DMS53 treated with DMSO at 0.1 percent for 48 hours (cell line): Measurements from ENCODE around the gene POMT2.
"Not testable (repeated sequence)": the region's sequence is repeated elsewhere in the genome, so short reads cannot be mapped to it uniquely, and the experiment has no call there.

Experiments used
- DNase-seq: peaks from one replicate; lab custom pipeline; 2025; ENCODE audit not compliant: unreplicated experiment; lab: John Stamatoyannopoulos, UW

POMT2 gene

GRCh38 chr14:77325746-77326094, 5.0 kb upstream of the POMT2 start:
- DNase-seq, result no peak

DNA sequence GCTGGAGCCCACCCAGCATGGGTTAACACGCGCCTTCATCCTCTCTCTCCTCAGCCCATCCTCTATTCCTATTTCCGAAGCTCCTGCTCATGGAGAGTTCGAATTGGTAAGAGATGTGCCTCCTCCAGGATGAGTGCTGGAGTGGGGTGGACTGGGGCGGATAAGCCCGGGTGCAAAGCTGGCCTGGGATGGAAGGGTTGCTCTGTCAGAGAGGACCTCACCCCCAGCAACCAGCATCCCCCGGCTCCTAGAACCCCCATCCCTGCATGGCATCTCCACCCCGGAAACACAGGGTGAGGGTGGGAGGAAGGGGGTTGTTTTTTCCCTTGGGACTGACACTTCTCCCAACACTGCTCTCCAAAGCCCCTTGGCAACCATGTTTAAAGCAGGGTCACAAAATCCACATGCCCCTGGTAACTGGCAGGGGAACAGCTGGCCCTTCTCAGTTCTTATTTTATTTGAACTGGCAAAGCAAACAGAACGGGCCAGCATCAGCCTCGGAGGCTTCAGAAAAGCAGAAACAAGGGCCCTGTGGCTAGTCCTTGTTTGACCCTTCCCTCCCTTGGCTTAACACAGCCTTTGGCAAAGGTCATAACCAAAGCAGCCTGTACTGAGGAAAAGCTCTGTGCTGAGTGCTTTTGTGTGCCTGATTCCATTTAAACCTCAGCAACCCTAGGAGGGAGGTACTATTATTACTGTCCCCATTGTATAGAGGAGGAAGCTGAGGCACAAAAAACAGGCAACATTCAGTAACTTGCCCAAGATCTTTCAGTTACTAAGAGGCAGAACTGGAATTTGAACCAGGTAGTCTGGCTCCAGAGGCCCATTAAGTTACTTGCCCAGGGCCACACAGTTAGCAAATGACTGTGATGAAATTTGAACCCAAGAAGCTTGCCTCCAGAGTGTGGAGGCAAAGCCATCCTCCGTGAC, 4.4 kb upstream of the POMT2 start:
- DNase-seq, result no peak

GRCh38 chr14:77324289-77324688, 3.6 kb upstream of the POMT2 start:
- DNase-seq, result no peak

DNA sequence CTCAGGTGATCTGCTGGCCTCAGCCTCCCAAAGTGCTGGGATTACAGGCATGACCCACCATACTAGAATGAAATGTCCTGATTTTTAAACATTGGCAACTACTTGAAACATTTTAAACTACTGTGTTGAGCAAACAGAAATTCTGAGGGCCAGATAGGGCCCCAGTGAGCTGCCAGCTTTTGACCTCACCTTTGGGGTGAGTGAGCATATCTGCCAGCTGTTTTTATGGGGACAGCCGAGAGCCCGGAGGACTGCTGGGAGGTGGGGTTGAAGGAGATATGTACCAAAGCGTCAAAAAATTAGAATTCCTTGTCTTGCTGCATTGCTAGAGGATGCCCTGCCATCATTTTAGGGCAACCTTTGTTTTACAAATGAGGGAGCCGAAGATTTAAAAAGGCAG, 2.9 kb upstream of the POMT2 start:
- no peak for DNase-seq

DNA sequence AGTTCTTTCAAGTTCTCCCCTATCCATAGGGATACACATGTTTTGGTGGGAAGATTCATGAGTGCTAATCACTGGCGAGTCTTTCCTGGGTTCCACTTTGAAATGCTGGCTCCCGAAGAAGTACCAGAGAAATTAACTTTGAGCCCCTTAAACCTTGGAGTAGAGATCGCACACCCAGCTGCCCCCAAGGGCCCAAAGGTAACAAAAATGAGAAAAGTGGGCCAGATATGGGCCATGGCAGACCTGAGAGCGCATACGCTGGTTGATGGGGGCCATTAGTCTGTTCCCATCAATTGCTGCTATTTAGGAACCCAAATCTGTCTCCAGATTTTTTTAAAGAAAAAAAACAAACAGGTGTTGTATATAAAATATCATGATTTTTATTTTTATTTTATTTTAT, 2.3 kb upstream of the POMT2 start:
- no peak for DNase-seq

DNA sequence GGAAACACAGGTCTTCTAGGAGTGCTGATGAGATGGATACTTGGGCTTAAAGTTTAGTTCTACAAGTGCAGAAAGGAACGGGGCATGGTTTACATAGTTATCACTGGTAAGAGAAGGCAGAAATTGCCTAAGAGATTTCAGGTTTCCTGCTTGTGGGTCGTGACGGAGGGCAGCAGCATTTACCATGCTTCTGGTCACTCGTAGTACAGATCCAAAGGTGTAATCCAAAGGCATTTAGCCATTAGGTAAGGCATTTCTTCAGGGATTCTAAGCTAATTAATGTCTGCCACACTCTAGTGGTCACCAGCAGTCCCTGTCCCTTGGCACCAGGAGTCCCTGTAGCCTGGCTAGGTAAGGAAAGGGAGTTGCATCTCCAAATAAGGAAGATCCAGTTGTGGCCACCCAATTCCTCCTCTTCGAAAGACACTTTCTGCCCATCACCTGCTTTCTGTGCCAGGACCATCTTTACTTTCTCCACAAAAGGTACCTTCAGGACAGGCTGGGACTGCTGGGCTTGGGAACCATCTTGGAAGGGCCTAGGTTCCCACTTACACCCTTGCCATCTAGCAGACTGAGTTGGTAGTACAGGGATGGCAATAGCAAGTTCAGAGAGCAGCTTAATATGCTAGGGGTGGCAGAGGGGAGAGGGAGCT, 1.7 kb upstream of the POMT2 start:
- no peak for DNase-seq

DNA sequence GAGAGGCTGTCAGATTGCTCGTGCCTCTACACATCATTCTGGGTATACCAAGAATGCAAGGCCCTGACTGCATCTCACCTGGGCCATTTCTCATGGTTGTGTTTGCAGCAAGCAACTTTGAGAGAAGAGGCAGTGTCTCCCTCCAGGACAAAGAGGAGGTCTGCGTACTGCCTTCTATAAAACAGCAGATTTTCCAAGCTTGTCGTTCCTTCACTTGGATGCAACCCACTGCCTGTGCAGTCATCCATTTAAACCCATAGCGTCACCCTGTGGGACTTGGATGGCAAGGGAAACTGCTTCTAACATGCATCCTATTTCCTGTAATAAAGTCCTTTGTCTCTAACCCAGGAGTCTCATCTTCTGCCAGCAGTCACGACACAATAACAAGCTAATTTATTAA, 1.3 kb downstream of the POMT2 start:
- DNase-seq, result no peak

DNA sequence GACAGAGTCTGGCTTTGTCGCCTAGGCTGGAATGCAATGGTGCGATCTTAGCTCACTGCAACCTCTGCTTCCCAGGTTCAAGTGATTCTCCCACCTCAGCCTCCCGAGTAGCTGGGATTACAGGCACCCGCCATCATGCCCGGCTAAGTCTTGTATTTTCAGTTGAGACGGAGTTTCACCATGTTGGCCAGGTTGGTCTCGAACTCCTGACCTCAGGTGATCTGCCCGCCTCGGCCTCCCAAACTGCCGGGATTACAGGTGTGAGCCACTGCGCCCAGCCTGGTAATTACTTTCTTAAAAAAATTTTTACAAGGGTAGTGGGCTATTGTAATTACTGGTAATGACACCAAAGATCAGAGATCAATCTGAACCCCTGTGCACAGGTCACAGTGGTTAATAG, 1.9 kb downstream of the POMT2 start:
- DNase-seq, result not testable (repeated sequence)

DNA sequence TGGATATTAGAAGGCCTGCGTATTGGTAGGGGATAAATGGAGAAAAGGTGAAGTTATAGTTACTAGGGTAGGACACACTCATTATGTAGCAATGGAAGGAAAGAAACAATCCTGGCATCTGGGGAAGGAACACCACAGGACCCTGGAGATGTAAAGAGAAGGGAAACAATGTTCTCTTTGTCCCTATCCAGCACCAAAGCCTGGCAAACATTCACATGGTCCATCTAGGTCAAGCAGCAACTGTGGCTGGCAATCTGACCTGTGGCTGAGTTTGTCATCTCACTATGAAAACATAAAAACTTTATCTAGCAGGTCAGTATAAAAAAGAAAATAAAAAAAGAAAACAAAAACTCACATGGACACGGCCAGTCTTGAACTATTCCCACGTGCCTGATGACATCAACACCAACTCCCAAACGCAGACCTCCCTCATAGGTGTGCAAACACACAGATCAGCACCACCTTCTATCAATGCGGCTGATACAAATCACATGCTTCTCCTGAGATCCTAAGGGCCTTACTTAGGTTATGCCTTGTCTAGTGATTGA, 2.6 kb downstream of the POMT2 start:
- DNase-seq, result no peak

DNA sequence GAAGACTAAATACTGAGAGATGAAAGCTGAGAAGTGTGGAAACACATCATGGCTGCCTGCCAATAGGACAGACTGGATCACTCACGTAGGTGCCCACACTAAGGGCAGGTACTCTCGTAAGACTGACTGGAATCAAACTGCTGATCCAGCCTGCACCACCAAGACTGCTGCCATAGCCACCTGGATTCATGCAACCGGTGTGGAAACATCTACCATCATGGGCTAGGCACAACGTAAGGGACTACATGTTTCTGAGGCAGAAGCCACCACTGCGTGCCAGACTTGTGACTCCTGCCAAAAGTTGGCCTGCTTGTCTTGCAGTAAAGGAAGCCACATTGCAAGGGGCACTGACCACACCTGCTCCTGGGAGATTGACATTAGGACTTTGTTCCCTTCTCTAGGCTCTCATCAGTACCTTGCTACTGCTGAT, 3.8 kb downstream of the POMT2 start:
- no peak for DNase-seq

DNA sequence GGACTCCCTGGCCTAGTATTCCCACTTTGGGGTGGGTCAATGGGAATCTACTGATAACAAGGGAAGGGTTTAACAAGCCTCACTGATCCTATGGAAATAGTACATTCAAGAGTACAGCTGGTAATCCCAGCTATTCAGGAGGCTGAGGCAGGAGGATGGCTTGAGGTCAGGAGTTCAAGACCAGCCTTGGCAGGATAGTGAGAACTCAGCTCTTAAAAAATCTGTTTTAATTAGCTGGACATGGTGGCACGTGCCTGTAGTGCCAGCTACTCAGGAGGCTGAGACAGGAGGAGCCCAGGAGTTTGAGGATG, 4.5 kb downstream of the POMT2 start:
- no peak for DNase-seq

GRCh38 chr14:77314539-77315457, 5.9 kb downstream of the POMT2 start:
- no peak for DNase-seq

DNA sequence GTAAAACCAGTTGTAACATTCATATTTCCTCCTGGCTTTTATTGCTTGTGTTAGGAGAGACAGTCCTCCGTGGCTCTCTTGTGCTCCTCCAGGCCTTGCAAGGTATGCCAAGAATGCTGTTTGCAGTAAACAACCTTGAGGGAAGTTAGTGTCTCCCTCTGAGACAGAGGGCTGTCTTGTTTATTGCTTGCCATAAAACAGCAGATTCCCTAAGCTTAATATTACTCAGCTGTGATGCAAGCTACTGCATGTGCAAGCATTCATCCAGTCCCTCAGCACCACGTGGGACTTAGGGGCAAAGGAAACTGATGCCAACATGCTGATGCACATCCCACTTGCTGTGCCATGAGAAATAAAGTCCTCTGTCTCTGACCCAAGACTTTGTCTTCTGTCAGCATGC, 6.6 kb downstream of the POMT2 start:
- DNase-seq, result no peak

GRCh38 chr14:77313371-77313770, 7.3 kb downstream of the POMT2 start:
- no peak for DNase-seq

GRCh38 chr14:77311217-77311616, 9.5 kb downstream of the POMT2 start:
- no peak for DNase-seq

GRCh38 chr14:77310026-77310425, 10.7 kb downstream of the POMT2 start:
- no peak for DNase-seq

GRCh38 chr14:77309131-77309530, 11.6 kb downstream of the POMT2 start:
- DNase-seq, result no peak

DNA sequence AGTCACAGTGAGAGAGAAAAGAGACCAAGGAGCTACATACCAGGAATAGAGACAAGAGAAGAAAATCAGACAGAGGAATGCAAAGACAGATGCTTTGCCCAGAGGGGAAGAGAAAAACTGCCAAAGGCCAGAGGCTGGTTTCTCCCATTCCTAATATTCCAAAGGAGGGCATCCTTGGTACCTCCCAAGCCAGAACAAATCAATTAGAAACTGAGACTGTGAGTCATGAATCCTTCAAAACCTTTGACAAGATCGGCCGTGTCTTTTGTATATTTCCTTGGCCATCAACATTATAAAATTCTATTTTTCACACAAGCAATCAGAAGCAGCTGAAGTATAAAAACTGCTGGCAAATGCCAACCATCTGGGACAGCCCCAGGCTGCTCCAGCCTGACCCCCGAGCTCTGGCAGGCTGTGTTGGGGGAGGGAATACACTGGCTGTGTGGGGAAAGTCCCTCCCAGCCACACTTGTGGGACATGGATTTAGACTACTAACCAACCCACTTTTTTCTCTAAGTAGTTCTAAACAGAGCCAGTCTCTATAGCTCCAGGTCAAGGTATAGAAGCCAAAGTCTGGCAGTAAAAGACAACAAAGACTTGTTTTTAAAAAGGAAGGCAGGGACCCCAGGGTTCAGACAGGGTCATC, 13.7 kb downstream of the POMT2 start:
- no peak for DNase-seq

DNA sequence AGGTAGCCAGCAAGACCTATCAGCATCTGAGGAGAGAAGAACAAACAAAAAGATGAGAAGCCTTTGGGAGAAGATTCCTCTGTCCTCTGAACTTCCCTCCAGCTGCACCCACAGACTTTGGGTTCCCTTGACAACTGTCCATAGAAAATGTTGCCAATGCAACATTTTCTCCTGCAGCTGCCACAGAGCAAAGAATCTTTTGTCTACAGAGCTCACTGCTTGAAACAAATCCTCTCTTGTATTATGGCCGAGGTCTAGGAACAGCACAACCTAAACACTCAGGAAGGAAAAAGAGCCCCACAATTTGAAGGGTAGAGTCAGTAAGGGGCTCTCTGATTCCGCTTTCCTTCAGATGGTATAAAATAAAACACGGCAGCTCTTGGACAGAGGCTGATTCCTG, 14.3 kb downstream of the POMT2 start:
- DNase-seq, result no peak

GRCh38 chr14:77305696-77306095, 15.0 kb downstream of the POMT2 start:
- DNase-seq, result no peak
